Mesodermal cell (in vitro differentiated cells): ENCODE results near the gene ESCO1.
A peak's percentile ranks its signal among the peaks of the same experiment; 100 is the strongest.

Experiments used
- H3K27ac ChIP-seq: 2 replicates; pipeline ENCODE4 v1.7.0; 2013; ENCODE audit warnings: mild to moderate bottlenecking, low read depth, low read length, moderate library complexity; ENCODE audit not compliant: severe bottlenecking
- H3K36me3 ChIP-seq: 2 replicates; pipeline ENCODE4 v1.7.1; 2013; ENCODE audit warnings: mild to moderate bottlenecking, low read length, moderate library complexity; ENCODE audit not compliant: control insufficient read depth, insufficient read depth
- H3K4me1 ChIP-seq: one replicate; pipeline ENCODE4 v1.7.1; 2013; ENCODE audit warnings: mild to moderate bottlenecking, low read length; ENCODE audit not compliant: insufficient read depth, control insufficient read depth, poor library complexity, severe bottlenecking
- H3K4me3 ChIP-seq: 2 replicates; pipeline ENCODE4 v1.7.0; 2013; ENCODE audit warnings: low read length, control low read depth, mild to moderate bottlenecking; ENCODE audit not compliant: insufficient read depth, poor library complexity, severe bottlenecking; ENCODE audit errors: extremely low read depth
- H3K9me3 ChIP-seq: 2 replicates; pipeline ENCODE4 v1.7.1; 2013; ENCODE audit warnings: mild to moderate bottlenecking, low read length, moderate library complexity; ENCODE audit not compliant: control insufficient read depth
- WGBS, 2 experiments: methylation state at CpG; one replicate each; pipeline ENCODE4 v1.1.5; 2013; ENCODE audit warnings: missing lambda C conversion rate in 2 of 2; ENCODE audit not compliant: insufficient coverage in 2 of 2; 5-methylcytosine and 5-hydroxymethylcytosine counted together

The ESCO1 gene

GRCh38 chr18:21522530-21522929 is 78.0 kb downstream of the ESCO1 start:
- Histone ChIP-seq H3K4me1 (no peaks in the 10 kb centered on the region), H3K27ac (no peak overlapping the region), H3K4me3 (no peak overlapping the region), H3K36me3 (peaks cover 75% of the 10 kb centered on the region), H3K9me3 (no peaks in the 10 kb centered on the region)
- WGBS, 2 experiments, result 93 to 98% methylated on average over 6 of the region's 6 CpGs

- 92 to 94% methylated on average over 3 to 4 of the region's 5 CpGs for WGBS, 2 experiments
- Histone ChIP-seq H3K27ac (peak overlapping the region; percentile 0), H3K4me1 (peaks cover 5% of the 10 kb centered on the region), H3K36me3 (peaks cover 78% of the 10 kb centered on the region), H3K4me3 (no peak overlapping the region), H3K9me3 (no peaks in the 10 kb centered on the region)
Observed at GRCh38 chr18:21513741-21514140, 86.8 kb downstream of the ESCO1 start.

DNA sequence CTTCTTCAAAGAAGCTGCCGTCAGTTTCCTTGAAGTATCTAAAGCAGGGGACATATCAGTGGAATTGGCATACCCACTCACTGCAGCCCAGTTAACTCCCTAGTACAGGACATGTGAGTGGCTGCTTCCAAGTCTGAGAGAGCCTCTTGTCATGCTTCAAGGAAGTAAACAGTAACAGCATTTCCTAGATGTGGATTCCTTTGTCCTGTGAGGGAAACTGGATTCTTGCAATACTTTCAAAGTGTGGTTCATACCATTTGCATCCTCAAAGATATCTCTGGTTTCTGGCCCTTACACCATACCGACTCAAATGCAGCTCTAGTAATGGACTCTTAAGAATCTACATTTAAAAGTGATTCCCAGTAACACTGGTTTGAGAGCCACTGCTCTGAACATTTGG is 87.2 kb downstream of the ESCO1 start:
- H3K27ac ChIP-seq, result peak overlapping the region; percentile 0
- H3K36me3 ChIP-seq, result peaks cover 75% of the 10 kb centered on the region

GRCh38 chr18:21509062-21509461 is 91.4 kb downstream of the ESCO1 start:
- Histone ChIP-seq H3K4me3 (no peak overlapping the region), H3K4me1 (peaks cover 5% of the 10 kb centered on the region), H3K27ac (no peak overlapping the region), H3K9me3 (no peaks in the 10 kb centered on the region), H3K36me3 (peaks cover 72% of the 10 kb centered on the region)
- WGBS, 2 experiments, result 92 to 100% methylated on average over 5 of the region's 5 CpGs

More for the DNA sequence above, 87.2 kb downstream of the ESCO1 start:
- H3K4me1 ChIP-seq, result peaks cover 5% of the 10 kb centered on the region
- H3K4me3 ChIP-seq, result no peak overlapping the region
- 100% methylated on average over 1 of the region's 2 CpGs; no CpG with 5 or more reads in 1 of the 2 experiments for WGBS, 2 experiments
- H3K9me3 ChIP-seq, result no peaks in the 10 kb centered on the region

- Histone ChIP-seq H3K27ac (no peak overlapping the region), H3K9me3 (no peaks in the 10 kb centered on the region), H3K4me3 (no peak overlapping the region), H3K36me3 (peaks cover 66% of the 10 kb centered on the region), H3K4me1 (peaks cover 4% of the 10 kb centered on the region)
- 91 to 92% methylated on average over 9 to 11 of the region's 13 CpGs for WGBS, 2 experiments
Observed at GRCh38 chr18:21507913-21508701, 92.4 kb downstream of the ESCO1 start.

DNA sequence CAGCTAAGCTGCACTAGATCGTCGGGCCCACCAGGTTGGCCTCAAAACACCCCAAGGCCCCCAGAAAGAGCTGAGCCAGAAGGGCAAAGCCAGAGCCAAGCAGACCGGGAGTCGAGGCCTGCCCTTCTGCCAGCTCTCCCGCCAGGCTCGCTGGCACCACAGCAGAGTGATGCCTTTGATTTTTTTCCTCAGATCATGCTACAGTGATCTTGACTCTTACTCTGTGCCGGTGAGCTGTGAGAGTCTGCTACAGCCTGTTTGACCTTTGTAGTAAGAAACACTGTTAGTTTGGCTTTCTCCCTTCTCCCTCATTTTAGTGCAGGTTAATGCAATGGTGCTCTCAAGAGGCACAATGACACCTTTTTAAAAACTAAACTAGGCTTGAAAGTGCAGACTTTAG is 97.8 kb downstream of the ESCO1 start:
- peaks cover 42% of the 10 kb centered on the region for H3K36me3 ChIP-seq
- 80 to 100% methylated on average over 4 to 6 of the region's 7 CpGs for WGBS, 2 experiments
- H3K27ac ChIP-seq, result no peak overlapping the region
- no peak overlapping the region for H3K4me3 ChIP-seq
- no peaks in the 10 kb centered on the region for H3K4me1 ChIP-seq
- no peaks in the 10 kb centered on the region for H3K9me3 ChIP-seq

DNA sequence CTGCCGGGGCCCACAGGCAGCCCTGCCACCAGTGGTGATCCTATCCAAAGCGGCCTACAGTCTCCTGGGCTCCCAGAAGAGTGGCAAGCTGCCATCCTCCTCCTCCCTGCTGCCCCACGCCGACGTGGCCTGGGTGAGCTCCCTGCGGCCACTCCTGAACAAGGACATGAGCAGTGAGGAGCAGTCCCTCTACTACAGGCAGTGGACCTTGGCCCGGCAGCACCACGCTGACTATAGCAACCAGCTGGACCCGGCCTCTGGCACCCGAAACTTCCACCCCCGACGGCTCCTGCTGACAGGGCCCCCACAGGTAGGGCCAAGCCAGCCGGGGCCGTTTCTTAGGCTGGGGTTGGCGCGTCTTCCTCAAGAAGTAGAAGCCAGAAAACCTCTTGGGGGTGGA is 100.5 kb downstream of the ESCO1 start:
- no peak overlapping the region for H3K27ac ChIP-seq
- no peaks in the 10 kb centered on the region for H3K4me1 ChIP-seq
- peaks cover 42% of the 10 kb centered on the region for H3K36me3 ChIP-seq
- H3K4me3 ChIP-seq, result no peak overlapping the region
- no peaks in the 10 kb centered on the region for H3K9me3 ChIP-seq
- WGBS, 2 experiments, result 92 to 95% methylated on average over 12 to 16 of the region's 16 CpGs

- 83 to 92% methylated on average over 8 to 12 of the region's 12 CpGs for WGBS, 2 experiments
- H3K36me3 ChIP-seq, result peaks cover 46% of the 10 kb centered on the region
Observed at GRCh38 chr18:21496277-21496835, 104.1 kb downstream of the ESCO1 start.

DNA sequence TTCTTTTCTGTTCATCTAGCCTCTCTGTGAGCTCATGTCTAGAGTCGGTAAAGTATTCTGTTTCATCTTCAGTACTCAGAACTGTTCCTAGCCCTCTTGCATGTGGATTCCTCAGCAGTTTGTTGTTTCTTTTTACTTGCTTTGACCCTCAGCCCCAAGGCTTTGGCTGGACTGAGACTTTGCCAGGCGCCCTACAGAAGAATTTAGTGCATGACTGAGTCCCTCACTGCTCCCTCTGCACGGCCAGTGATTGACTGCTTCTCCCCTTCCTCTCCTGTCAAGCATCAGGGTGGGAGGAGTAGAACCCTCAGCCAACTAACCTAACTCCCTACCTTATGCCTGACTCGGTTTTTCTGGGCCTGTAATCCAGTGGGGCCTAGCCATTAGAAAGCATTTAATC is 109.8 kb downstream of the ESCO1 start:
- Histone ChIP-seq H3K27ac (no peak overlapping the region), H3K36me3 (peaks cover 48% of the 10 kb centered on the region), H3K4me3 (no peak overlapping the region), H3K9me3 (no peaks in the 10 kb centered on the region), H3K4me1 (no peaks in the 10 kb centered on the region)
- 84 to 86% methylated on average over 1 to 3 of the region's 4 CpGs for WGBS, 2 experiments

More at GRCh38 chr18:21496277-21496835, 104.1 kb downstream of the ESCO1 start:
- no peaks in the 10 kb centered on the region for H3K4me1 ChIP-seq
- H3K9me3 ChIP-seq, result no peaks in the 10 kb centered on the region
- no peak overlapping the region for H3K27ac ChIP-seq
- H3K4me3 ChIP-seq, result no peak overlapping the region

DNA sequence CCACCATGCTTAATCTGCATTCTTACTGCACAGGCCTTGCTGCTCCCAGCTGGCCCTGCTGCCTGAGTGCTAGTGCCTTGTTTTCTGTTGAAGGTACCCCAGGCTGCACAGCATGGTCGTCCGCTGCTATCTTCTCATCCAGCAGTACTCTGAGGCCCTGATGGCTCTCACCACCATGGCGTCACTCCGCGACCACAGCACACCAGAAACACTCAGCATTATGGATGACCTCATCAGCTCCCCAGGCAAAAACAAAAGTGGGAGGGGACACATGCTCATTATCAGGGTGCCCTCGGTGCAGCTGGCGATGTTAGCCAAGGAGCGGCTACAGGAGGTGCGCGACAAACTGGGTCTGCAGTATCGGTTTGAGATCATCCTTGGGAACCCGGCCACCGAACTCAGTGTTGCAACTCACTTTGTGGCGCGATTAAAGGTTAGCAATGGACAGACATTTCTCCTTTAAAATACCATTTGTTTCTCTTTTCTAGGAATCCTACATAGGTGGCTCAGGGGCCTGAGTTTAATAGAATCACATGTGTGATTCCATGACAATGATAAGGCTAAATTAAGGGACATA is 110.5 kb downstream of the ESCO1 start:
- H3K9me3 ChIP-seq, result no peaks in the 10 kb centered on the region
- peaks cover 46% of the 10 kb centered on the region for H3K36me3 ChIP-seq
- H3K27ac ChIP-seq, result no peak overlapping the region
- no peak overlapping the region for H3K4me3 ChIP-seq
- WGBS, 2 experiments, result 94 to 98% methylated on average over 14 to 15 of the region's 15 CpGs
- H3K4me1 ChIP-seq, result peaks cover 5% of the 10 kb centered on the region
